HepG2 (cell line): ENCODE results near the gene RABGGTA. TPM values are rescaled to one million over a fixed set of nuclear protein-coding genes. Genes with fewer than 3 reads are reported as not detected.

Source experiments
- ATAC-seq: fragments of 200-7000 bp; cut with Tn5 transposase; 3 replicates; pipeline ENCODE4 v1.9.1; 2020; ENCODE audit warnings: mild to moderate bottlenecking, moderate library complexity
- BruUV-seq: library from RNA; stranded (reverse); fragments of 400-500 nt; replicated peaks from 2 replicates; lab custom pipeline; 2021; lab: Mats Ljungman, UMichigan
- CTCF ChIA-PET: fragments of 300-600 bp; formaldehyde crosslinking; extraction: SDS; loops from one replicate; lab custom pipeline; 2021; ENCODE audit warnings: low total read pairs, inconsistent platforms, low intra/inter-chr PET ratio; lab: Yijun Ruan, JAX
- POLR2A ChIA-PET: fragments of 350-600 bp; sonication (Branson Sonifier 250); formaldehyde crosslinking; loops from one replicate; lab custom pipeline; 2020; ENCODE audit warnings: antibody characterized with exemption, inconsistent platforms; lab: Yijun Ruan, JAX
- DNase-seq: peaks from one replicate; pipeline ENCODE4 v3.0.0-alpha.2; 2015; ENCODE audit warnings: low spot score
- FAIRE-seq: peaks from 3 replicates; lab custom pipeline; 2011; peaks lifted over from hg19 to GRCh38; lab: Jason Lieb, UNC
- H2AFZ ChIP-seq: one replicate; pipeline ENCODE4 v1.6.1; 2011; ENCODE audit warnings: low read length, inconsistent platforms
- H3K27ac ChIP-seq: fragments of 300-600 bp; 3 replicates; pipeline ENCODE4 v1.8.0; 2011; ENCODE audit warnings: mixed run types, mild to moderate bottlenecking, mixed read lengths, low read length, inconsistent platforms; ENCODE audit not compliant: insufficient read depth; ENCODE audit errors: extremely low read length
- H3K27me3 ChIP-seq, 2 experiments: fragments of 200-600 bp in 1 of 2; 2 replicates in 1 of 2; 3 replicates in 1 of 2; pipeline versions ENCODE4 v1.6.0 to v1.8.0; 2011; ENCODE audit warnings: low read length in 2 of 2, mild to moderate bottlenecking in 2 of 2, moderate library complexity in 2 of 2, inconsistent platforms in 1 of 2; ENCODE audit not compliant: insufficient read depth in 2 of 2, control insufficient read depth in 1 of 2
- H3K36me3 ChIP-seq, 2 experiments: fragments of 200-600 bp in 1 of 2; replicated peaks in 1 of 2; 2 replicates in 1 of 2; 3 replicates in 1 of 2; pipeline versions ENCODE4 v1.5.1 to v1.8.0; 2011; ENCODE audit warnings: low read length in 2 of 2, inconsistent platforms in 1 of 2; ENCODE audit not compliant: insufficient read depth in 2 of 2, control insufficient read depth in 1 of 2
- H3K4me1 ChIP-seq: 2 replicates; pipeline ENCODE4 v1.5.1; 2012; ENCODE audit warnings: low read length, inconsistent platforms; ENCODE audit not compliant: insufficient read depth
- H3K4me2 ChIP-seq: 2 replicates; pipeline ENCODE4 v1.6.0; 2011; ENCODE audit warnings: low read depth, low read length, inconsistent platforms
- H3K4me3 ChIP-seq, 3 experiments: fragments of 200-600 bp in 1 of 3; sonication (generic), shearing (Covaris generic) in 1 of 3; replicated peaks in 1 of 3; 2 replicates each; pipeline ENCODE4 v1.5.1; 2011 to 2016; ENCODE audit warnings: low read length in 3 of 3, inconsistent platforms in 2 of 3, low read depth in 2 of 3, mild to moderate bottlenecking in 2 of 3, control low read depth in 1 of 3, mixed read lengths in 1 of 3; ENCODE audit not compliant: insufficient read depth in 1 of 3
- H3K79me2 ChIP-seq: one replicate; pipeline ENCODE4 v1.6.1; 2011; ENCODE audit warnings: low read length, inconsistent platforms; ENCODE audit not compliant: insufficient read depth
- H3K9ac ChIP-seq: 2 replicates; pipeline ENCODE4 v1.6.0; 2011; ENCODE audit warnings: mild to moderate bottlenecking, low read depth, low read length, inconsistent platforms; ENCODE audit not compliant: insufficient read depth
- H3K9me3 ChIP-seq: 2 replicates; pipeline ENCODE4 v1.5.1; 2012; ENCODE audit warnings: mild to moderate bottlenecking, low read length
- H4K20me1 ChIP-seq: 2 replicates; pipeline ENCODE4 v1.6.0; 2011; ENCODE audit warnings: inconsistent platforms, mild to moderate bottlenecking, low read length, moderate library complexity; ENCODE audit not compliant: insufficient read depth
- ATF7 ChIP-seq, 2 experiments: fragments of 450-650 bp in 1 of 2; sonication (generic) in 1 of 2; formaldehyde crosslinking in 1 of 2; IDR thresholded peaks; 2 replicates each; pipeline versions ENCODE4 v1.4.0 to v1.6.1; 2016 to 2020; ENCODE audit warnings: antibody characterized with exemption in 1 of 2, mild to moderate bottlenecking in 1 of 2, missing genetic modification reagents in 1 of 2
- CC2D1A ChIP-seq: sonication (generic); formaldehyde crosslinking; IDR thresholded peaks from 2 replicates; pipeline ENCODE4 v1.8.1; 2023; ENCODE audit warnings: mild to moderate bottlenecking, missing genetic modification reagents
- EP300 ChIP-seq, 3 experiments: sonication (generic) in 1 of 3; formaldehyde crosslinking in 1 of 3; IDR thresholded peaks; 2 replicates each; pipeline versions ENCODE4 v1.5.1 to v1.6.1; 2011 to 2020; ENCODE audit warnings: low read depth in 2 of 3, low read length in 2 of 3, borderline replicate concordance in 1 of 3, improper control_type of control experiment in 1 of 3, mild to moderate bottlenecking in 1 of 3, missing genetic modification reagents in 1 of 3, moderate library complexity in 1 of 3
- NFIB ChIP-seq: sonication (generic); formaldehyde crosslinking; IDR thresholded peaks from 2 replicates; pipeline ENCODE4 v1.9.0; 2021; ENCODE audit warnings: missing genetic modification reagents, mild to moderate bottlenecking, borderline replicate concordance
- PHF8 ChIP-seq: sonication (generic); formaldehyde crosslinking; IDR thresholded peaks from 2 replicates; pipeline ENCODE4 v1.5.0; 2020; ENCODE audit warnings: missing genetic modification reagents
- POLR2AphosphoS5 ChIP-seq: IDR thresholded peaks from 2 replicates; pipeline ENCODE4 v1.6.1; 2012; ENCODE audit warnings: low read depth, low read length
- POLR2G ChIP-seq: fragments of 200-400 bp; formaldehyde crosslinking; IDR thresholded peaks from 2 replicates; pipeline ENCODE4 v1.6.1; 2018; ENCODE audit warnings: mild to moderate bottlenecking, low read depth, low read length, moderate library complexity
- TBX3 ChIP-seq: fragments of 450-650 bp; IDR thresholded peaks from 2 replicates; pipeline ENCODE4 v1.6.1; 2017; ENCODE audit warnings: antibody characterized with exemption, mild to moderate bottlenecking, inconsistent platforms, borderline replicate concordance
- ZNF274 ChIP-seq: sonication (generic); formaldehyde crosslinking; IDR thresholded peaks from 2 replicates; pipeline ENCODE4 v1.5.1; 2020; ENCODE audit warnings: mild to moderate bottlenecking, missing genetic modification reagents
- ZNF678 ChIP-seq: sonication (generic); formaldehyde crosslinking; IDR thresholded peaks from 2 replicates; pipeline ENCODE4 v1.4.0; 2020; ENCODE audit warnings: mild to moderate bottlenecking, missing genetic modification reagents
- WGBS: methylation state at CpG from one replicate; pipeline ENCODE4 v1.1.6; 2017; ENCODE audit warnings: low lambda C conversion rate; 5-methylcytosine and 5-hydroxymethylcytosine counted together
- in situ Hi-C: cut with HindIII; loops from 2 replicates; pipeline ENCODE4 v1.10.0; 2017; ENCODE audit warnings: low pct_unique_long_range_greater_than_20kb; ENCODE audit not compliant: extremely low pct_ligation_motif_present
- intact Hi-C: fragments of 100-400 bp; cut with micrococcal nuclease; formaldehyde crosslinking; loops from one replicate; pipeline ENCODE4 v1.10.0; 2022; ENCODE audit not compliant: unreplicated experiment
- polyA plus RNA-seq, 8 experiments: library from polyadenylated mRNA; depleted of rRNA in 3 of 8; stranded (reverse) in 7 of 8; unstranded in 1 of 8; fragments of >200 nt; fragmentation: Illumina TruSeq in 4 of 8; extraction: Trizol in 4 of 8; gene quantifications; 2 replicates each; pipeline versions ENCODE4 v1.2.1 to v1.2.3, GENCODE V29; 2011 to 2016; ENCODE audit warnings: low read depth in 4 of 8, missing spikeins in 1 of 8, mixed read lengths in 1 of 8; ENCODE audit not compliant: insufficient read depth in 1 of 8
- total RNA-seq, 5 experiments: library from RNA; depleted of rRNA; stranded (reverse); fragments of >200 nt; fragmentation: Illumina TruSeq; extraction: Trizol; gene quantifications; 2 replicates each; pipeline ENCODE4 v1.2.3, GENCODE V29; 2016; ENCODE audit warnings: low read depth in 1 of 5
- TF ChIP-seq, protein P1 (sequence below): sonication (generic); formaldehyde crosslinking; conservative IDR thresholded peaks from 2 replicates; pipeline ENCODE4 v1.4.0; 2020; ENCODE audit warnings: missing genetic modification reagents
- TF ChIP-seq, protein P2 (sequence below): sonication (generic); formaldehyde crosslinking; IDR thresholded peaks from 2 replicates; pipeline ENCODE4 v1.5.0; 2020; ENCODE audit warnings: missing genetic modification reagents

The RABGGTA gene
- total and polyA plus RNA-seq, 2 of the 13 experiments (the other 11 are each of a cell fraction or from before 2014, with no cell fraction given) = 57.9 to 90.8 TPM

DNA sequence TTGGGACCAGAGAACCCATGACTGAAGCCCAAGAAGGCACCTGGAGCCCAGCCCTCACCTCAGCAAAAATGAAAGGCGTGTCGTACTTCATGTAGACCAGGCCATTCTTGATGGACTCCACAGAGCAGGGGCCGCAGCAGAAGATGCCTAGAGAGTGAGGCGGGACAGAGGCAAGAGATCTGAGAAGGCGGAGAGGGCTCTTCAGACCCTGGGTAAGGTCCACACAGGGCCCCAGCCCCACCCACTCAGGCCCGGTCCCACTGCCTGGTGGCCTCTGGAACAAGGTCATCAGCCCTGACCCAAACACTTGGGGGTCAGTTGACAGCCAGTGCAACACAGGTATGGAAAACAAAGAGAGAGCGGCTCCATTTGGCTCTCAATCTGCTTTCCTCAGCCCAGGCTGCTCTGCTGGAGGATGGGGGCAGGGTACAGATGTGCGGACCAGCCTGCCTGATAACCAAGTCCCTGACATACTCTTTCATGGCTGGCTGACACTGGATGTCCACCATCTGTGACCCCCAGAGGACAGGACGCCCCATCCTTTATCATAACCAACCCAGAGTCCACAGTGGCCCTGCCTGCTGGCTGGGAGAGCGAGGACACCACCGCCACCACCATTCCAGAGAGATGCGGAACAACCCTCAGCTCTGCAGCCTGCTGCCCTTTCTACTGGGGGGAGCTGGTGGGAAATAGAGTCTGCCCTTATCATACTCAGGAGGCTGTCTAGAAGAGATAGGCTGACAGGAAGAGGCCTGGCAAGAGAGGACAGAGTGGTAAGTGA, 15.3 kb downstream of the RABGGTA start (continued):
- TF ChIP-seq ZNF678 (CRISPR knock-in tag) = peak; percentile 85; the same call in 1 of the 2 replicates
- TF ChIP-seq NFIB (CRISPR knock-in tag) = 0 out of 2 replicates have a peak, but pooled peaks have one; percentile 54
- TF ChIP-seq EP300 (IDR thresholded peaks at IDR 0.05; ENCODE audit: low read depth in 2 of 2, low read length in 2 of 2) = peak in 1 of 2 experiments; percentile 46; a peak in 1 of 4 replicates
- no peak for TF ChIP-seq EP300 (CRISPR knock-in tag; IDR thresholded peaks at IDR 0.05; ENCODE audit: borderline replicate concordance)
- TF ChIP-seq, all 625 proteins: peak for 122

DNA sequence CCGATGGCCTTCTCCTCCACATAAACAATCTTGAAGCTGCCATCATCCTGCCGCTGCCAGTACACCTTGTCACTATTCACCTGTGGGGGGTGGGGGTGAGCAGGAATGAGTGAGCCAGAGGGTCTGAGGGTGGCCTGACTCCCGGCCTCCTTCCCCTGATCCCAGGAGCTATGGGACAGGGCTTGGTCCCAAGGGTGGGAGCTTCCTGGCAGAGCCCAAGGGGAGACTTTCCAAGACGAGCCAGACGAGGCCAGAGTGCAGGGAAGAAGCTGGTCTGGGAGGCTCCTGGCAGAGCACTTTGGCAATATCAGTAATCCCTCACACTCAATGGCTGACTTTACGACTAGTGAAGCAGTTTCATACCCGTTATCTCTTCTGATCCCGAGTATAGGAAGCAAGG, 16.0 kb downstream of the RABGGTA start:
- FAIRE-seq = peak; percentile 26
- 0 out of 2 replicates have a peak, but pooled peaks have one; percentile 25 for TF ChIP-seq PHF8 (CRISPR knock-in tag)
- TF ChIP-seq TBX3 = no peak
- TF ChIP-seq ZNF274 (CRISPR knock-in tag) = 0 out of 2 replicates have a peak, but pooled peaks have one; percentile 16
- TF ChIP-seq, protein P1, sequence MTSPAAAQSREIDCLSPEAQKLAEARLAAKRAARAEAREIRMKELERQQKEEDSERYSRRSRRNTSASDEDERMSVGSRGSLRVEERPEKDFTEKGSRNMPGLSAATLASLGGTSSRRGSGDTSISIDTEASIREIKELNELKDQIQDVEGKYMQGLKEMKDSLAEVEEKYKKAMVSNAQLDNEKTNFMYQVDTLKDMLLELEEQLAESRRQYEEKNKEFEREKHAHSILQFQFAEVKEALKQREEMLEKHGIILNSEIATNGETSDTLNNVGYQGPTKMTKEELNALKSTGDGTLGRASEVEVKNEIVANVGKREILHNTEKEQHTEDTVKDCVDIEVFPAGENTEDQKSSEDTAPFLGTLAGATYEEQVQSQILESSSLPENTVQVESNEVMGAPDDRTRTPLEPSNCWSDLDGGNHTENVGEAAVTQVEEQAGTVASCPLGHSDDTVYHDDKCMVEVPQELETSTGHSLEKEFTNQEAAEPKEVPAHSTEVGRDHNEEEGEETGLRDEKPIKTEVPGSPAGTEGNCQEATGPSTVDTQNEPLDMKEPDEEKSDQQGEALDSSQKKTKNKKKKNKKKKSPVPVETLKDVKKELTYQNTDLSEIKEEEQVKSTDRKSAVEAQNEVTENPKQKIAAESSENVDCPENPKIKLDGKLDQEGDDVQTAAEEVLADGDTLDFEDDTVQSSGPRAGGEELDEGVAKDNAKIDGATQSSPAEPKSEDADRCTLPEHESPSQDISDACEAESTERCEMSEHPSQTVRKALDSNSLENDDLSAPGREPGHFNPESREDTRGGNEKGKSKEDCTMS (CRISPR knock-in tag) = no peak
- TF ChIP-seq CC2D1A = 0 out of 2 replicates have a peak, but pooled peaks have one; percentile 31
- TF ChIP-seq POLR2G = 0 out of 2 replicates have a peak, but pooled peaks have one; percentile 4
- no peak for TF ChIP-seq POLR2AphosphoS5
- TF ChIP-seq ATF7 (IDR thresholded peaks at IDR 0.05) = no peak
- 0 out of 2 replicates have a peak, but pooled peaks have one; percentile 52 for TF ChIP-seq ATF7 (CRISPR knock-in tag; IDR thresholded peaks at IDR 0.05)
- TF ChIP-seq, protein P2, sequence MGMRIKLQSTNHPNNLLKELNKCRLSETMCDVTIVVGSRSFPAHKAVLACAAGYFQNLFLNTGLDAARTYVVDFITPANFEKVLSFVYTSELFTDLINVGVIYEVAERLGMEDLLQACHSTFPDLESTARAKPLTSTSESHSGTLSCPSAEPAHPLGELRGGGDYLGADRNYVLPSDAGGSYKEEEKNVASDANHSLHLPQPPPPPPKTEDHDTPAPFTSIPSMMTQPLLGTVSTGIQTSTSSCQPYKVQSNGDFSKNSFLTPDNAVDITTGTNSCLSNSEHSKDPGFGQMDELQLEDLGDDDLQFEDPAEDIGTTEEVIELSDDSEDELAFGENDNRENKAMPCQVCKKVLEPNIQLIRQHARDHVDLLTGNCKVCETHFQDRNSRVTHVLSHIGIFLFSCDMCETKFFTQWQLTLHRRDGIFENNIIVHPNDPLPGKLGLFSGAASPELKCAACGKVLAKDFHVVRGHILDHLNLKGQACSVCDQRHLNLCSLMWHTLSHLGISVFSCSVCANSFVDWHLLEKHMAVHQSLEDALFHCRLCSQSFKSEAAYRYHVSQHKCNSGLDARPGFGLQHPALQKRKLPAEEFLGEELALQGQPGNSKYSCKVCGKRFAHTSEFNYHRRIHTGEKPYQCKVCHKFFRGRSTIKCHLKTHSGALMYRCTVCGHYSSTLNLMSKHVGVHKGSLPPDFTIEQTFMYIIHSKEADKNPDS (CRISPR knock-in tag) = 0 out of 2 replicates have a peak, but pooled peaks have one; percentile 8
- TF ChIP-seq ZNF678 (CRISPR knock-in tag) = 0 out of 2 replicates have a peak, but pooled peaks have one; percentile 76

More for the DNA sequence above, 16.0 kb downstream of the RABGGTA start:
- Histone ChIP-seq H3K79me2 (no peaks in the 10 kb centered on the region), H3K27me3 (no peaks in the 10 kb centered on the region), H3K4me3 (no peak overlapping the region), H3K9ac (no peak overlapping the region), H2AFZ (no peak overlapping the region), H4K20me1 (no peaks in the 10 kb centered on the region), H3K36me3 (peaks cover 0 to 1% of the 10 kb centered on the region in 2 experiments; a peak in 1 of 5 replicates), H3K9me3 (no peaks in the 10 kb centered on the region), H3K4me2 (no peak overlapping the region), H3K27ac (peak overlapping the region; percentile 28), H3K4me1 (peaks cover 46% of the 10 kb centered on the region)
- ChIA-PET CTCF (no interaction called here), POLR2A (interaction anchor here (1.6 to 13.2 kb wide), 4 partner anchors 13 to 60 kb away, joined by 4 to 254 read pairs (median 22); partner anchors contain the start of genes RABGGTA, TINF2 and TM9SF1)
- in situ Hi-C loops (no loop called here), intact Hi-C loops (no loop called here)
- BruUV-seq = no TSS peak
- DNase-seq (no peak), ATAC-seq (no peak)
- WGBS = 91% methylated on average over 8 of the region's 8 CpGs
